HepG2 (cell line): ENCODE results near the gene CAPN10. TPM values are rescaled to one million over a fixed set of nuclear protein-coding genes. Genes with fewer than 3 reads are reported as not detected.

ENCODE experiments used
- CEBPB ChIP-seq: IDR thresholded peaks from 2 replicates; pipeline ENCODE4 v1.6.1; 2011; ENCODE audit warnings: low read depth, low read length, improper control_type of control experiment, borderline replicate concordance
- EEA1 ChIP-seq: sonication (generic); formaldehyde crosslinking; IDR thresholded peaks from 2 replicates; pipeline ENCODE4 v1.5.1; 2020; ENCODE audit warnings: mild to moderate bottlenecking, missing genetic modification reagents, borderline replicate concordance
- ELF4 ChIP-seq: sonication (generic); formaldehyde crosslinking; IDR thresholded peaks from 2 replicates; pipeline ENCODE4 v1.5.0; 2020; ENCODE audit warnings: missing genetic modification reagents, mild to moderate bottlenecking, moderate library complexity, borderline replicate concordance
- HIC2 ChIP-seq: sonication (generic); formaldehyde crosslinking; IDR thresholded peaks from 2 replicates; pipeline ENCODE4 v1.9.0; 2022; ENCODE audit warnings: low read depth, missing genetic modification reagents
- RAD21 ChIP-seq: fragments of 450-650 bp; formaldehyde crosslinking; IDR thresholded peaks from 2 replicates; pipeline ENCODE4 v1.5.0; 2020; ENCODE audit warnings: mild to moderate bottlenecking
- RARG ChIP-seq: sonication (generic); formaldehyde crosslinking; IDR thresholded peaks from 2 replicates; pipeline ENCODE4 v1.4.0; 2020; ENCODE audit warnings: low read depth, mild to moderate bottlenecking, missing genetic modification reagents
- SIN3B ChIP-seq: fragments of 150-350 bp; IDR thresholded peaks from 2 replicates; pipeline ENCODE4 v1.6.1; 2014; ENCODE audit warnings: low read length
- ZBTB1 ChIP-seq: sonication (generic); formaldehyde crosslinking; IDR thresholded peaks from 2 replicates; pipeline ENCODE4 v1.4.0; 2020; ENCODE audit warnings: missing genetic modification reagents, borderline replicate concordance
- ZKSCAN8 ChIP-seq: IDR thresholded peaks from 2 replicates; pipeline ENCODE4 v1.6.1; 2016; ENCODE audit warnings: borderline replicate concordance, missing genetic modification reagents, missing compliant biosample characterization
- ZNF12 ChIP-seq: sonication (generic); formaldehyde crosslinking; IDR thresholded peaks from 2 replicates; pipeline ENCODE4 v1.5.0; 2020; ENCODE audit warnings: missing genetic modification reagents
- ZNF18 ChIP-seq: sonication (generic); formaldehyde crosslinking; IDR thresholded peaks from 2 replicates; pipeline ENCODE4 v1.8.0; 2022; ENCODE audit warnings: mild to moderate bottlenecking, missing genetic modification reagents; ENCODE audit not compliant: insufficient replicate concordance
- ZNF180 ChIP-seq: sonication (generic); formaldehyde crosslinking; IDR thresholded peaks from 2 replicates; pipeline ENCODE4 v1.4.0; 2020; ENCODE audit warnings: low read depth, missing genetic modification reagents, borderline replicate concordance
- ZNF207 ChIP-seq: fragments of 450-650 bp; IDR thresholded peaks from 2 replicates; pipeline ENCODE4 v1.6.1; 2016; ENCODE audit warnings: antibody characterized with exemption, borderline replicate concordance
- ZNF24 ChIP-seq: fragments of 450-650 bp; IDR thresholded peaks from 2 replicates; pipeline ENCODE4 v1.6.1; 2017; ENCODE audit warnings: antibody characterized with exemption, mild to moderate bottlenecking
- ZNF574 ChIP-seq: sonication (generic); formaldehyde crosslinking; IDR thresholded peaks from 2 replicates; pipeline ENCODE4 v1.4.0; 2020; ENCODE audit warnings: missing genetic modification reagents
- ZNF644 ChIP-seq: IDR thresholded peaks from 2 replicates; pipeline ENCODE4 v1.6.1; 2016; ENCODE audit warnings: low read depth
- ZNF790 ChIP-seq: sonication (generic); formaldehyde crosslinking; IDR thresholded peaks from 2 replicates; pipeline ENCODE4 v1.8.0; 2022; ENCODE audit warnings: missing genetic modification reagents, mild to moderate bottlenecking, borderline replicate concordance
- polyA plus RNA-seq, 8 experiments: library from polyadenylated mRNA; depleted of rRNA in 3 of 8; stranded (reverse) in 7 of 8; unstranded in 1 of 8; fragments of >200 nt; fragmentation: Illumina TruSeq in 4 of 8; extraction: Trizol in 4 of 8; gene quantifications; 2 replicates each; pipeline versions ENCODE4 v1.2.1 to v1.2.3, GENCODE V29; 2011 to 2016; ENCODE audit warnings: low read depth in 4 of 8, missing spikeins in 1 of 8, mixed read lengths in 1 of 8; ENCODE audit not compliant: insufficient read depth in 1 of 8
- total RNA-seq, 5 experiments: library from RNA; depleted of rRNA; stranded (reverse); fragments of >200 nt; fragmentation: Illumina TruSeq; extraction: Trizol; gene quantifications; 2 replicates each; pipeline ENCODE4 v1.2.3, GENCODE V29; 2016; ENCODE audit warnings: low read depth in 1 of 5
- TF ChIP-seq, protein P1 (sequence below): sonication (generic); formaldehyde crosslinking; IDR thresholded peaks from 2 replicates; pipeline ENCODE4 v1.4.0; 2020; ENCODE audit warnings: missing genetic modification reagents, borderline replicate concordance

The CAPN10 gene
- total and polyA plus RNA-seq, 2 of the 13 experiments (the other 11 are each of a cell fraction or from before 2014, with no cell fraction given), result 27.6 to 32.4 TPM

- no peak for TF ChIP-seq ZNF18 (CRISPR knock-in tag)
- TF ChIP-seq, protein P1, sequence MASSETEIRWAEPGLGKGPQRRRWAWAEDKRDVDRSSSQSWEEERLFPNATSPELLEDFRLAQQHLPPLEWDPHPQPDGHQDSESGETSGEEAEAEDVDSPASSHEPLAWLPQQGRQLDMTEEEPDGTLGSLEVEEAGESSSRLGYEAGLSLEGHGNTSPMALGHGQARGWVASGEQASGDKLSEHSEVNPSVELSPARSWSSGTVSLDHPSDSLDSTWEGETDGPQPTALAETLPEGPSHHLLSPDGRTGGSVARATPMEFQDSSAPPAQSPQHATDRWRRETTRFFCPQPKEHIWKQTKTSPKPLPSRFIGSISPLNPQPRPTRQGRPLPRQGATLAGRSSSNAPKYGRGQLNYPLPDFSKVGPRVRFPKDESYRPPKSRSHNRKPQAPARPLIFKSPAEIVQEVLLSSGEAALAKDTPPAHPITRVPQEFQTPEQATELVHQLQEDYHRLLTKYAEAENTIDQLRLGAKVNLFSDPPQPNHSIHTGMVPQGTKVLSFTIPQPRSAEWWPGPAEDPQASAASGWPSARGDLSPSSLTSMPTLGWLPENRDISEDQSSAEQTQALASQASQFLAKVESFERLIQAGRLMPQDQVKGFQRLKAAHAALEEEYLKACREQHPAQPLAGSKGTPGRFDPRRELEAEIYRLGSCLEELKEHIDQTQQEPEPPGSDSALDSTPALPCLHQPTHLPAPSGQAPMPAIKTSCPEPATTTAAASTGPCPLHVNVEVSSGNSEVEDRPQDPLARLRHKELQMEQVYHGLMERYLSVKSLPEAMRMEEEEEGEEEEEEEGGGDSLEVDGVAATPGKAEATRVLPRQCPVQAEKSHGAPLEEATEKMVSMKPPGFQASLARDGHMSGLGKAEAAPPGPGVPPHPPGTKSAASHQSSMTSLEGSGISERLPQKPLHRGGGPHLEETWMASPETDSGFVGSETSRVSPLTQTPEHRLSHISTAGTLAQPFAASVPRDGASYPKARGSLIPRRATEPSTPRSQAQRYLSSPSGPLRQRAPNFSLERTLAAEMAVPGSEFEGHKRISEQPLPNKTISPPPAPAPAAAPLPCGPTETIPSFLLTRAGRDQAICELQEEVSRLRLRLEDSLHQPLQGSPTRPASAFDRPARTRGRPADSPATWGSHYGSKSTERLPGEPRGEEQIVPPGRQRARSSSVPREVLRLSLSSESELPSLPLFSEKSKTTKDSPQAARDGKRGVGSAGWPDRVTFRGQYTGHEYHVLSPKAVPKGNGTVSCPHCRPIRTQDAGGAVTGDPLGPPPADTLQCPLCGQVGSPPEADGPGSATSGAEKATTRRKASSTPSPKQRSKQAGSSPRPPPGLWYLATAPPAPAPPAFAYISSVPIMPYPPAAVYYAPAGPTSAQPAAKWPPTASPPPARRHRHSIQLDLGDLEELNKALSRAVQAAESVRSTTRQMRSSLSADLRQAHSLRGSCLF (CRISPR knock-in tag), result no peak
- TF ChIP-seq ZNF12 (CRISPR knock-in tag), result peak; percentile 26; the same call in 1 of the 2 replicates
- no peak for TF ChIP-seq ZNF207
- TF ChIP-seq ZNF644 (CRISPR knock-in tag), result no peak
- TF ChIP-seq RARG (CRISPR knock-in tag), result 0 out of 2 replicates have a peak, but pooled peaks have one; percentile 34
- TF ChIP-seq RAD21, result peak; percentile 88
- no peak for TF ChIP-seq EEA1 (CRISPR knock-in tag)
- peak; percentile 72; the same call in 1 of the 2 replicates for TF ChIP-seq ZNF790
- TF ChIP-seq ZBTB1 (CRISPR knock-in tag), result no peak
- no peak for TF ChIP-seq HIC2 (CRISPR knock-in tag)
- TF ChIP-seq ZNF574 (CRISPR knock-in tag), result peak; percentile 99
- no peak for TF ChIP-seq ZNF180 (CRISPR knock-in tag)
- no peak for TF ChIP-seq ZNF24
- TF ChIP-seq SIN3B, result no peak
- TF ChIP-seq CEBPB, result no peak
- TF ChIP-seq ELF4, result peak; percentile 69; the same call in 1 of the 2 replicates
- 0 out of 2 replicates have a peak, but pooled peaks have one; percentile 33 for TF ChIP-seq ZKSCAN8 (CRISPR knock-in tag)
These were observed 17.9 kb downstream of the CAPN10 start (continued) for GRCh38 chr2:240604291-240604938.
